HG03565 (cell line): Measurements from ENCODE around the gene MRPS15.
"Not testable (repeated sequence)": the region's sequence is repeated elsewhere in the genome, so short reads cannot be mapped to it uniquely, and the experiment has no call there.

Experiments
- ATAC-seq: cut with Tn5 transposase; IDR thresholded peaks from one replicate; pipeline ENCODE4 v1.9.1; 2021; ENCODE audit warnings: mild to moderate bottlenecking, moderate library complexity; ENCODE audit not compliant: unreplicated experiment

Gene MRPS15

GRCh38 chr1:36486093-36486438, 21.9 kb upstream of the MRPS15 start:
- ATAC-seq: no peak

- ATAC-seq: no peak
These were observed 19.9 kb upstream of the MRPS15 start for GRCh38 chr1:36484099-36484498.

DNA sequence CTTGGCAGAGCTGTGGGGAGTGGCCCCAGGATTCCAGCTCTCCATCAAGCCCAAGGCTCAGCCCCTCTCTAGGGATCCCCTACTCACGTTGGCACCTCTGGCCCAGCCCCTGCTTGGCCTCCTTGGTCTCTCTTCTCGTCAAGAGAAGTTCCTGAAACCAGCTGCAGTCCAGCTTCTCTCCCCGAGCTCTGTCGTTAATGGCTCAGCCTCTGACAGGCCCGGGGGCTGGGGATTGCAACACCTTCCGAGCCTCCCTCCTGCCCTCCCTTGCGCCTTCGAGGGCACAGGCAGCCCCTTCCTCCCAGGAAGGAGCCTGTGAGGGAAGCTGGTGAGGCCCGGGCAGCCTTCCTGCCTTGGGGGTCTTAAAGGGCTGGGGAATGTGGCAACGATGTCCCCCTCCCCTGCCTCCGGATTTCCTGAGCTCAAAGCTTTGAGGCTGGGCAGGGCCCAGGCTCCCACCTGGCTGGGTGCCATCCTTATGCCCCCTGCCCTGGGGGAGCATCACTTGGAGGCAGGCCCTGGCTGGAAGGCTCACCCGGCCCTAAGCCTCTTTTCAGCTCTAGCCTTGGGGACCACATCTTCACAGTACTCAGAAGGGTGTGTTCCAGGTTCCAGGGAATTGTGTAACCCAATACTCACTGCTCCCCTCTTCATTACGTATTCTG, 18.7 kb upstream of the MRPS15 start, which contains the start of gene CSF3R:
TSS of gene CSF3R (minus strand) at position 190 of the 665 bp plus-strand sequence. CDS start 3,417 bp downstream, outside the sequence.
- no peak for ATAC-seq

- ATAC-seq: no peak
These were observed 17.9 kb upstream of the MRPS15 start for GRCh38 chr1:36481771-36482723.

- no peak for ATAC-seq
These were observed 16.9 kb upstream of the MRPS15 start for GRCh38 chr1:36481091-36481490.

DNA sequence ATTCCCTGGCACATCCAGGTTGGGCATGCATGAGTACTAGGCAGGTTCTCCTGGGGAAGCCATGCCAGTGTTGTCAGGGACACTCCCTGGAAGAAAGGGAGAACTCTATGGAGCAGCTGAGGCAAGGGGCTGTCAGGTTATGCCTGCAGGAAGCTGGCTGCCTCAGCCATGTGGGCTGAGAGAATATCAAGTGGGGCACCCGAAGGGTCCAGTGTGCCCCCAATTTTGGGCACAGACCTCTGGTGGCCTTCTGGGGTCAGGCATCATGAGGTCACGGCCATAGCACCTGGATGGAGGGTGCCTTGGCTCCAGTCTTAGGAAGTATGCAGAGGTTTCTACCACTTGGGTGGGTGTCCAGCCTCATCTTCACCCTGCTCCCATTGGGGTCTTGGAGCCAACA, 16.0 kb upstream of the MRPS15 start:
- no peak for ATAC-seq

GRCh38 chr1:36479505-36480051, 15.4 kb upstream of the MRPS15 start:
- ATAC-seq: no peak

DNA sequence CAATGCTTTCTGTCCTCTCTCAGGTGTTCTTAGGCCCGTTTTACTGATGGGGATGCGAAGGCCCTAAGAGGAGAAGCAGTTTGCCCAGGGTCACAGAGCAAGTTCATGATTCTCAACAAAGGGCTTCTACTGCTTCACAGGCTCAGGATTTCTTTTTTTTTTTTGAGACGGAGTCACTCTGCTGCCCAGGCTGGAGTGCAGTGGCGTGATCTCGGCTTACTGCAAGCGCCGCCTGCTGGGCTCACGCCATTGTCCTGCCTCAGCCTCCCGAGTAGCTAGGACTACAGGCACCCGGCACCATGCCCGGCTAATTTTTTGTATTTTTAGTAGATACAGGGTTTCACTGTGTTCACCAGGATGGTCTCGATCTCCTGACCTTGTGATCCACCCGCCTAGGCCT, 13.4 kb upstream of the MRPS15 start:
- ATAC-seq: not testable (repeated sequence)

GRCh38 chr1:36476945-36477344, 12.8 kb upstream of the MRPS15 start:
- no peak for ATAC-seq

DNA sequence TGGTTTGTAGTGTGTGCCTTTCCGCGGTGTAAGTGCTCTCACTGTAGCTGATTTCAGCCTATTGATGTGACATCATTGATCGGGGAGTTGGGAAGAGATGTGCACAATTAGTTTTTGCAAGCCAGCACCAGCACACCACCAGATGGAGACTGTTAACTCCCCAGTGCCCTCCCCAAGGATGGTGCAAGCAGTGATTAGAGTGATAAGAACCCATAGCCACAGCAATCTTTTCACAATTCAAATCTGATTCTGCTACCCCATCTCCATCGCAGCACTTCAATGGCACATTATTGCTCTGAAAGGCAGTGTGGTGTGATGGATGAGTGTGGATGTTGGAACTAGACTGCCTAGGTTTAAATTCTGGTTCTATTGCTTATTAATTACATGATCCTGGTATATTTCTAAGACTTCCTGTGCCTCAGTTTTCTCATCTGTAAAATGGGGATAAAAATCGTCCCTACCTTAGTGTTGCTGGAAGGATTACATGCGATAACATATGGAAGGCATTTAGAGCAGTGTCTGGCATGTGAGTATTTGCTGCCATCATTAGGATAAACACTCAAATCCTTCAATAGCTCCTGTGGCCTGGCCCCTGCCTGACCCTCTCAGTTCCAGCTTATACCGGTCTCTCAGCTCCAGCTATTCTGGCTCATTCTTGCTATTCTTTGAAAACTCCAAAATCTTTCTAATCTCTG, 11.9 kb upstream of the MRPS15 start:
- no peak for ATAC-seq

DNA sequence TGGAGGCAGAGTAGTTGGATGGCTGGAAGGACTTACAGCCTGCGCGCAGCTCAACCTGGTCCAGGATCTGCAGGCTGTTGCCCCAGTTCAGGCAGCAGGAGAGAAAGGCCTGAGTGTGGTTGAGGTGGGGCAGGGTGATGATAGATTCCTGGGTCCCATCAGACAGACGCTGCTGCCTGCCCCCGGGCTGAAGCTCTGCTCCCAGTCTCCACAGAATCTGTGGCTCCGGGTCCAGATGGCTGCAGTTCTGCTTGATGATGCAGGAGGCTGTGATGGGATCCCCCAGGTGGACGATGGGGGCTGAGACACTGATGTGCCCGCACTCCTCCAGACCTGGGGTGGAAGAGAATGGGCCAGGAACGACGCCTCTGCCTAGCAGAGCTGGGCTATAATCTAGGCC, 11.2 kb upstream of the MRPS15 start:
- ATAC-seq: no peak

- ATAC-seq: no peak
These were observed 8.5 kb upstream of the MRPS15 start for GRCh38 chr1:36472656-36473055.

DNA sequence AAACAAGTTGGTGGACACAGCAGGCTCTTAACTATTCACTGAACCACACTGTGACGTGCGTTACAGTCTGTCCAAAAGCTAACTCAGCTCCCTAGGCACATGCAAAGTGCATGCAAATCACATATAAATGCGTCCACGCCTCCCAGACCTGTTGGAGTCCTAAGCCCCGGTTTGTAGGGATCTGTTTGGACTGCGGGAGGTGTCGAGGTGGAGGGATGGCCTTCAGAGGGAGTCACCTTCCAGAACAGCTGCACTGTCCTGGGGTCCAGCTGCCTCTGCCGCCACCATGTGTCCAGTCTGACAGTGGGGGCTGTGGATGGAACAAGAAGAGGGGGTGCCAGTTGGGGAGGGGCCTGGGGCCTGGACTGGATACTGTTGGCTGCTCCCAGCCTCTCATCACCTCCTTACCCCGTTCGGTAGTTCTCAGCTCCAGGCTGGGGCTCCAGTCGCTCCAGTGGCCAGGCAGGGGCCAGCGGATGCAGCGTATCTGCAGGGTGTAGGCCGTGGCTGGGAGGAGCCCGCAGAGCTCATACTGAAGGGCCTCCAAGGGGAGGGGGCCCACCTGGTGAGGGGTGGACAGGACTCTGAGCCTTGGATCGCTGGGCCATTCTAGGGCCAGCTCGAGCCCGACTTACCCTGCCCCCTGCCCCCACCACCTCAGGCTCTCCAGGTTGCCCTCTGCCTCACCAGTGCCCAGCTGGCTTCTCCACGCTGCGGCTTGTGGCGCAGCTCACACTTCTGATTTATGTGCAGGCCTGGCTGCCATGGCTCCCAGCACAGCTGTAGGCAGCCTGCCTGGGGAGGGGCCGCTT, 7.9 kb upstream of the MRPS15 start:
- no peak for ATAC-seq

GRCh38 chr1:36469163-36469562, 5.0 kb upstream of the MRPS15 start:
- ATAC-seq: no peak

DNA sequence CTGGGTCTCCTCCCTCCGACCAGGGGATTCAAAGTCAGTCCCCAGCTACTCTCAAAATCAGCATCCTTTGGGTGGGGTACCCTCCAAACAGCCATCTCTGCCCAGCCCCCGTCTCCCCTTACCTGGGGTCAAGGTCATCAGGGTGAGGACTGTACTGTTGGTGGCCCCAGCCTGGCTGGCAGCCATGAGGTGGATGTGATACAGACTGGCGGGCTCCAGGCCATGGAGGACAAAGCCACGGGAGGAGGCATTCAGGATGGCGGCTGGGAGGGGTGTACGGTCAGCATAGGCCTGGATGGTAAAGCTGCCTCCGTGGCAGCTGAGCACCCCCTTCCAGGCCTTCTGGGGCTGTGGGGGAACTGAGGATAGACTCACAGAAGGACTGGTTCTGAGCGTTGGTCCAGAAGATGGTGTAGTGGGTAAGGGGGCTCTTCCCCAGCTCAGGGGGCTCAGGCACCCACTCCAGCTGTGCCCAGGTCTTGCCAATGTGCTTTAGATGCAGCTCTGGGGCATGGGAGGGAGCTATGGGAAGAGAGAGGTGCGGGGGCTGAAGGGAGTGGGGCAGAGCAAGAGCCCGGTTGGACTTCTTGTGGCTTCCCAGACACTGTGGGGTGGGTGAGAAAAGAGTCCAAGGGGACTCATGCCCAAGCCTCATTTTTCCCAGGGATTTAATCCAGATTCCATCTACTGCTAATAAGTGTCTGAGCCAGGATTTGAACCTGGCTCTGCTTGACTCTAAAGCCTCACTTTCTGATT, 3.7 kb upstream of the MRPS15 start:
- no peak for ATAC-seq

DNA sequence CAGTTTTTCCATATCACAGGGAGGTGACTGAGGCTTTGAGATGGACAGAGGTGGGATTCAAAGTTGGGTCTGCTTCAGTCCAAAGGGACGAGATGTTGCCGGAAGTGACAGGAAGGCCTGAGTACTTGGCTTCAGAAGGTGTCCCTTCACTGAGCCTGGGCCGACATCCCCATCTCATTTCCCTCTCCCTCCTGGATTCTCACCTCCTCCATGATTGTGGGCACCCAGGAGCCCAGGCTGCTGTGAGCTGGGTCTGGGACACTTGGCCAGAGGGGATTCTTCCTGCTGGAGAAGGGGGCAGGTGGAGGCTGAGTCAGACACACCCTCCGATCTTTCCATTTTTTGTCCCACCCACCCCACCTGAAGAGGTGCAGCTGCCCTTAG, 2.8 kb upstream of the MRPS15 start:
- no peak for ATAC-seq

- no peak for ATAC-seq
These were observed 2.3 kb upstream of the MRPS15 start for GRCh38 chr1:36466370-36467026.

DNA sequence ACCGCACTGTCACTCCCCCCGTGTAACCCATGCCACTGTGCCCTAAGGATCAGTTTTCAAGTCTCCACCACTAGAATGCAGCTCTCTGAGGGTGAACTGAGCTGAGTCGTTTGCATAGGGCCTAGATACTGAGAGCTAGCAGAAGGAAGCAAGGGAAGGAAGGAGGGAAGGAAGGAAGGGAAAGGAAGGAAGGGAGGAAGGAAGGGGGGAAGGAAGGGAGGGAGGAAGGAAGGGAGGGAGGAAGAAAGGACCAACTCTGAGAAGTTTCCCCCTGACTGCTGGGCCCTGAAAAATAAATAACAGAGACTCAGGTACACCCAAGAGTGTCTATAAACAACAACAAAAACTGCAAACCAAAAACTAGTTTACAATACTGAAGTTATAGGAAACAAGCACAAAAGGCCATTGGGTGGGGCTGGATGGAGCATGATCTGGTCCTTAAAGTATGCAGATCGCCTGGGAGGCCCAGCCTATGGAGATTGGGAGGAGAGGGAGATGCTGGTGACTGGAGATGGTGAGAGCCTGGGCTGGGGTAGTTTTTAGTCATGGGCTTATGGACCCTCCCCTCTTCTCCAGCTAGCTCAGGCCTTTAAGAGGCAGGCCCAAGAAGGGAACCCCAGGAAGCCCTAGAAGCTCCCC, 1.7 kb upstream of the MRPS15 start:
- no peak for ATAC-seq
